HepG2 (cell line): Measurements from ENCODE around the gene TMEM63B. TPM values are rescaled to one million over a fixed set of nuclear protein-coding genes. Genes with fewer than 3 reads are reported as not detected.

Experiments used
- DDIT3 ChIP-seq: sonication (generic); formaldehyde crosslinking; IDR thresholded peaks from 2 replicates; pipeline ENCODE4 v1.4.0; 2020; ENCODE audit warnings: mild to moderate bottlenecking, missing genetic modification reagents
- ETV6 ChIP-seq: sonication (generic); formaldehyde crosslinking; conservative IDR thresholded peaks from 2 replicates; pipeline ENCODE4 v1.4.0; 2020; ENCODE audit warnings: missing genetic modification reagents
- GPN1 ChIP-seq: sonication (generic); formaldehyde crosslinking; IDR thresholded peaks from 2 replicates; pipeline ENCODE4 v1.5.1; 2020; ENCODE audit warnings: missing genetic modification reagents, borderline replicate concordance
- IKZF1 ChIP-seq: fragments of 450-650 bp; IDR thresholded peaks from 2 replicates; pipeline ENCODE4 v1.7.1; 2016
- KDM2A ChIP-seq: sonication (generic); formaldehyde crosslinking; IDR thresholded peaks from 2 replicates; pipeline ENCODE4 v1.4.0; 2020; ENCODE audit warnings: low read depth, missing genetic modification reagents, borderline replicate concordance
- MEIS1 ChIP-seq: sonication (generic); formaldehyde crosslinking; IDR thresholded peaks from 2 replicates; pipeline ENCODE4 v1.9.0; 2021; ENCODE audit warnings: mild to moderate bottlenecking, missing genetic modification reagents, moderate library complexity, borderline replicate concordance
- MTA3 ChIP-seq: sonication (generic); formaldehyde crosslinking; IDR thresholded peaks from 2 replicates; pipeline ENCODE4 v1.4.0; 2020; ENCODE audit warnings: missing genetic modification reagents
- MXD3 ChIP-seq: IDR thresholded peaks from 2 replicates; pipeline ENCODE4 v1.6.1; 2016; ENCODE audit warnings: mild to moderate bottlenecking, missing biosample characterization, missing genetic modification reagents
- NAIF1 ChIP-seq: sonication (generic); formaldehyde crosslinking; IDR thresholded peaks from 2 replicates; pipeline ENCODE4 v1.5.0; 2020; ENCODE audit warnings: mild to moderate bottlenecking, missing genetic modification reagents, borderline replicate concordance
- NONO ChIP-seq, 2 experiments: fragments of 450-650 bp in 1 of 2; sonication (generic) in 1 of 2; formaldehyde crosslinking in 1 of 2; IDR thresholded peaks in 1 of 2; conservative IDR thresholded peaks in 1 of 2; 2 replicates each; pipeline versions ENCODE4 v1.6.1 to v1.8.0; 2017 to 2022; ENCODE audit warnings: mild to moderate bottlenecking in 1 of 2, missing genetic modification reagents in 1 of 2, moderate library complexity in 1 of 2
- NR2C2 ChIP-seq: sonication (generic); formaldehyde crosslinking; IDR thresholded peaks from 2 replicates; pipeline ENCODE4 v1.4.0; 2020; ENCODE audit warnings: missing genetic modification reagents, mild to moderate bottlenecking, moderate library complexity, borderline replicate concordance
- SAFB2 ChIP-seq: sonication (generic); formaldehyde crosslinking; IDR thresholded peaks from 2 replicates; pipeline ENCODE4 v1.5.1; 2020; ENCODE audit warnings: missing genetic modification reagents, low read depth, mild to moderate bottlenecking, borderline replicate concordance
- SSRP1 ChIP-seq: IDR thresholded peaks from 2 replicates; pipeline ENCODE4 v1.6.1; 2016; ENCODE audit warnings: control low read depth
- TAF1 ChIP-seq: sonication (generic); formaldehyde crosslinking; IDR thresholded peaks from 2 replicates; pipeline ENCODE4 v1.4.0; 2020; ENCODE audit warnings: missing genetic modification reagents
- TBX2 ChIP-seq: sonication (generic); formaldehyde crosslinking; IDR thresholded peaks from 2 replicates; pipeline ENCODE4 v1.5.0; 2020; ENCODE audit warnings: missing genetic modification reagents, mild to moderate bottlenecking, borderline replicate concordance
- TEAD2 ChIP-seq: sonication (generic); formaldehyde crosslinking; IDR thresholded peaks from 2 replicates; pipeline ENCODE4 v1.9.0; 2021; ENCODE audit warnings: missing genetic modification reagents
- ZBTB26 ChIP-seq: IDR thresholded peaks from 2 replicates; pipeline ENCODE4 v1.6.1; 2016; ENCODE audit warnings: missing compliant biosample characterization, missing genetic modification reagents, borderline replicate concordance
- ZGPAT ChIP-seq: IDR thresholded peaks from 2 replicates; pipeline ENCODE4 v1.6.1; 2016; ENCODE audit warnings: mild to moderate bottlenecking
- ZMYM2 ChIP-seq: sonication (generic); formaldehyde crosslinking; IDR thresholded peaks from 2 replicates; pipeline ENCODE4 v1.8.0; 2022; ENCODE audit warnings: mild to moderate bottlenecking, missing genetic modification reagents
- ZNF136 ChIP-seq: sonication (generic); formaldehyde crosslinking; IDR thresholded peaks from 2 replicates; pipeline ENCODE4 v1.8.1; 2022; ENCODE audit warnings: low read depth, mild to moderate bottlenecking, moderate library complexity, missing genetic modification reagents
- ZNF18 ChIP-seq: sonication (generic); formaldehyde crosslinking; IDR thresholded peaks from 2 replicates; pipeline ENCODE4 v1.8.0; 2022; ENCODE audit warnings: mild to moderate bottlenecking, missing genetic modification reagents; ENCODE audit not compliant: insufficient replicate concordance
- ZNF20 ChIP-seq: sonication (generic); formaldehyde crosslinking; IDR thresholded peaks from 2 replicates; pipeline ENCODE4 v1.4.0; 2020; ENCODE audit warnings: mild to moderate bottlenecking, moderate library complexity, missing genetic modification reagents
- ZNF343 ChIP-seq: sonication (generic); formaldehyde crosslinking; IDR thresholded peaks from 2 replicates; pipeline ENCODE4 v1.4.0; 2020; ENCODE audit warnings: mild to moderate bottlenecking, missing genetic modification reagents
- ZNF576 ChIP-seq: sonication (generic); formaldehyde crosslinking; IDR thresholded peaks from 2 replicates; pipeline ENCODE4 v1.4.0; 2020; ENCODE audit warnings: mild to moderate bottlenecking, missing genetic modification reagents
- ZNF598 ChIP-seq: sonication (generic); formaldehyde crosslinking; IDR thresholded peaks from 2 replicates; pipeline ENCODE4 v1.5.1; 2020; ENCODE audit warnings: mild to moderate bottlenecking, missing genetic modification reagents, borderline replicate concordance
- ZZZ3 ChIP-seq: sonication (generic); formaldehyde crosslinking; IDR thresholded peaks from 2 replicates; pipeline ENCODE4 v1.4.0; 2020; ENCODE audit warnings: missing genetic modification reagents, mild to moderate bottlenecking, borderline replicate concordance
- polyA plus RNA-seq, 8 experiments: library from polyadenylated mRNA; depleted of rRNA in 3 of 8; stranded (reverse) in 7 of 8; unstranded in 1 of 8; fragments of >200 nt; fragmentation: Illumina TruSeq in 4 of 8; extraction: Trizol in 4 of 8; gene quantifications; 2 replicates each; pipeline versions ENCODE4 v1.2.1 to v1.2.3, GENCODE V29; 2011 to 2016; ENCODE audit warnings: low read depth in 4 of 8, missing spikeins in 1 of 8, mixed read lengths in 1 of 8; ENCODE audit not compliant: insufficient read depth in 1 of 8
- total RNA-seq, 5 experiments: library from RNA; depleted of rRNA; stranded (reverse); fragments of >200 nt; fragmentation: Illumina TruSeq; extraction: Trizol; gene quantifications; 2 replicates each; pipeline ENCODE4 v1.2.3, GENCODE V29; 2016; ENCODE audit warnings: low read depth in 1 of 5

The TMEM63B gene
- total and polyA plus RNA-seq, 2 of the 13 experiments (the other 11 are each of a cell fraction or from before 2014, with no cell fraction given): 27.4 to 75.8 TPM

GRCh38 chr6:44099192-44099591, 28.2 kb upstream of the TMEM63B start (continued):
- TF ChIP-seq NONO (IDR thresholded peaks at IDR 0.05): no peak
- TF ChIP-seq NONO (CRISPR knock-in tag; conservative IDR thresholded peaks at IDR 0.05): no peak
- TF ChIP-seq ZZZ3 (CRISPR knock-in tag): no peak
- no peak for TF ChIP-seq ETV6 (CRISPR knock-in tag)
- TF ChIP-seq MXD3 (CRISPR knock-in tag): no peak
- no peak for TF ChIP-seq TEAD2 (CRISPR knock-in tag)
- no peak for TF ChIP-seq ZNF20 (CRISPR knock-in tag)
- no peak for TF ChIP-seq IKZF1
- TF ChIP-seq ZNF343: no peak
- TF ChIP-seq SAFB2 (CRISPR knock-in tag): no peak
- TF ChIP-seq NR2C2 (CRISPR knock-in tag): no peak
- TF ChIP-seq DDIT3 (CRISPR knock-in tag): no peak
- no peak for TF ChIP-seq NAIF1 (CRISPR knock-in tag)
- peak; percentile 21; the same call in 1 of the 2 replicates for TF ChIP-seq TAF1
- TF ChIP-seq TBX2 (CRISPR knock-in tag): no peak
- no peak for TF ChIP-seq ZGPAT
- no peak for TF ChIP-seq MTA3 (CRISPR knock-in tag)
- TF ChIP-seq ZBTB26 (CRISPR knock-in tag): no peak
- no peak for TF ChIP-seq ZNF18
- no peak for TF ChIP-seq ZNF136 (CRISPR knock-in tag)
- no peak for TF ChIP-seq ZMYM2 (CRISPR knock-in tag)
- TF ChIP-seq SSRP1 (CRISPR knock-in tag): no peak
- TF ChIP-seq ZNF576: no peak
- no peak for TF ChIP-seq MEIS1 (CRISPR knock-in tag)
- TF ChIP-seq GPN1 (CRISPR knock-in tag): no peak
- no peak for TF ChIP-seq ZNF598 (CRISPR knock-in tag)
- no peak for TF ChIP-seq KDM2A (CRISPR knock-in tag)
